Stomach (tissue), 4 donors: ENCODE data around the gene FBP1.

Experiments used
- EP300 ChIP-seq: sonication (generic); formaldehyde crosslinking; IDR thresholded peaks from one replicate; pipeline ENCODE4 v1.6.1; 2017; ENCODE audit warnings: antibody characterized with exemption
- POLR2A ChIP-seq, 4 donors: fragments of 450-650 bp; IDR thresholded peaks; one replicate each; pipeline ENCODE4 v1.6.1; 2016; ENCODE audit warnings: antibody characterized with exemption in 4 of 4, control low read depth in 2 of 4, mild to moderate bottlenecking in 1 of 4, moderate library complexity in 1 of 4
- POLR2AphosphoS5 ChIP-seq, 3 donors: sonication (generic); formaldehyde crosslinking; IDR thresholded peaks; one replicate each; pipeline ENCODE4 v1.6.1; 2016; ENCODE audit warnings: antibody characterized with exemption in 3 of 3
- TF ChIP-seq, protein P1 (sequence below), 7 experiments: fragments of 450-650 bp in 4 of 7; fragments of 200-600 bp in 3 of 7; sonication (generic) in 3 of 7; IDR thresholded peaks; one replicate each; pipeline ENCODE4 v1.5.1; 2016 to 2019; ENCODE audit warnings: antibody characterized with exemption in 7 of 7, control low read depth in 2 of 7, mild to moderate bottlenecking in 1 of 7

DNA sequence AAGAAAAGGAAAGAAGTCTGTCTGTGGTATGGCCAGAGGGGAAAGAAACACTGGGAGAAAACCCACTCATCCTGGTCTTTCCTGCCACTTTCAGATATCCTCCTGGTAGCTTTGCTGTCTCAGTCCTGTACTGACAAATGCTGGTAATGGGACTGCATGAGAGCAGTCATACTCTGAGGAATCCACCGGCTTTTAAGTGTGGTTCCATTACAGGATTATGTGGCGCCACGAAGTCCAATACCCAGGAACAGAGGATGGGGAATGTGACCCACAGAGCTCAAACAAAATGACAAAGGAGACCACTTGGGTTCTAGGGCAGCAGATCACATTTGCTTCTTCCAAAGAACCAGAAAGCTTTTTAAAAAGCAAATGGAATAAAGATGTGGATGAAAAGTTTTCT is 26.3 kb upstream of the FBP1 start:
- TF ChIP-seq, protein P1, sequence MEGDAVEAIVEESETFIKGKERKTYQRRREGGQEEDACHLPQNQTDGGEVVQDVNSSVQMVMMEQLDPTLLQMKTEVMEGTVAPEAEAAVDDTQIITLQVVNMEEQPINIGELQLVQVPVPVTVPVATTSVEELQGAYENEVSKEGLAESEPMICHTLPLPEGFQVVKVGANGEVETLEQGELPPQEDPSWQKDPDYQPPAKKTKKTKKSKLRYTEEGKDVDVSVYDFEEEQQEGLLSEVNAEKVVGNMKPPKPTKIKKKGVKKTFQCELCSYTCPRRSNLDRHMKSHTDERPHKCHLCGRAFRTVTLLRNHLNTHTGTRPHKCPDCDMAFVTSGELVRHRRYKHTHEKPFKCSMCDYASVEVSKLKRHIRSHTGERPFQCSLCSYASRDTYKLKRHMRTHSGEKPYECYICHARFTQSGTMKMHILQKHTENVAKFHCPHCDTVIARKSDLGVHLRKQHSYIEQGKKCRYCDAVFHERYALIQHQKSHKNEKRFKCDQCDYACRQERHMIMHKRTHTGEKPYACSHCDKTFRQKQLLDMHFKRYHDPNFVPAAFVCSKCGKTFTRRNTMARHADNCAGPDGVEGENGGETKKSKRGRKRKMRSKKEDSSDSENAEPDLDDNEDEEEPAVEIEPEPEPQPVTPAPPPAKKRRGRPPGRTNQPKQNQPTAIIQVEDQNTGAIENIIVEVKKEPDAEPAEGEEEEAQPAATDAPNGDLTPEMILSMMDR (IDR thresholded peaks at IDR 0.05) = no peak
- no peak for TF ChIP-seq EP300
- TF ChIP-seq POLR2AphosphoS5 (IDR thresholded peaks at IDR 0.05) = no peak
- TF ChIP-seq POLR2A (IDR thresholded peaks at IDR 0.05) = no peak
